HUES6 (cell line): ENCODE data around the gene TRMT11.
"Not testable (repeated sequence)": the region's sequence is repeated elsewhere in the genome, so short reads cannot be mapped to it uniquely, and the experiment has no call there.

Source experiments
- H3K27ac ChIP-seq: 2 replicates; pipeline ENCODE4 v1.7.0; 2013; ENCODE audit warnings: low read depth, mild to moderate bottlenecking, low read length, inconsistent platforms
- H3K27me3 ChIP-seq: 2 replicates; pipeline ENCODE4 v1.6.1; 2013; ENCODE audit warnings: low read length; ENCODE audit not compliant: control insufficient read depth, insufficient read depth
- H3K36me3 ChIP-seq: 2 replicates; pipeline ENCODE4 v1.6.1; 2013; ENCODE audit warnings: low read length; ENCODE audit not compliant: control insufficient read depth, insufficient read depth
- H3K4me1 ChIP-seq: 2 replicates; pipeline ENCODE4 v1.6.1; 2013; ENCODE audit warnings: low read length; ENCODE audit not compliant: control insufficient read depth, insufficient read depth
- H3K4me3 ChIP-seq: 2 replicates; pipeline ENCODE4 v1.5.1; 2013; ENCODE audit warnings: low read depth, low read length
- H3K9ac ChIP-seq: one replicate; pipeline ENCODE4 v1.6.1; 2013; ENCODE audit warnings: mild to moderate bottlenecking, low read length
- H3K9me3 ChIP-seq: 2 replicates; pipeline ENCODE4 v1.6.1; 2013; ENCODE audit warnings: low read depth, low read length; ENCODE audit not compliant: control insufficient read depth, insufficient read depth

TRMT11 gene

GRCh38 chr6:125947615-125948014, 38.7 kb upstream of the TRMT11 start:
- no peaks in the 10 kb centered on the region for H3K9me3 ChIP-seq
- no peaks in the 10 kb centered on the region for H3K27me3 ChIP-seq
- H3K36me3 ChIP-seq = no peaks in the 10 kb centered on the region
- H3K4me3 ChIP-seq = no peak overlapping the region
- peaks cover 2% of the 10 kb centered on the region; the same call in 1 of the 2 replicates for H3K4me1 ChIP-seq
- H3K9ac ChIP-seq = no peak overlapping the region
- no peak overlapping the region for H3K27ac ChIP-seq

GRCh38 chr6:125948455-125948854, 37.9 kb upstream of the TRMT11 start:
- Histone ChIP-seq H3K4me1 (peaks cover 2% of the 10 kb centered on the region; the same call in 1 of the 2 replicates), H3K27me3 (no peaks in the 10 kb centered on the region), H3K9me3 (no peaks in the 10 kb centered on the region), H3K27ac (no peak overlapping the region), H3K36me3 (no peaks in the 10 kb centered on the region), H3K4me3 (no peak overlapping the region), H3K9ac (no peak overlapping the region)

GRCh38 chr6:125949069-125949468, 37.3 kb upstream of the TRMT11 start:
- H3K36me3 ChIP-seq = no peaks in the 10 kb centered on the region
- H3K9ac ChIP-seq = no peak overlapping the region
- H3K27me3 ChIP-seq = no peaks in the 10 kb centered on the region
- H3K27ac ChIP-seq = no peak overlapping the region
- H3K9me3 ChIP-seq = no peaks in the 10 kb centered on the region
- H3K4me1 ChIP-seq = peaks cover 2% of the 10 kb centered on the region; the same call in 1 of the 2 replicates
- no peak overlapping the region for H3K4me3 ChIP-seq

- Histone ChIP-seq H3K36me3 (no peaks in the 10 kb centered on the region), H3K9ac (no peak overlapping the region), H3K4me3 (no peak overlapping the region), H3K4me1 (peaks cover 2% of the 10 kb centered on the region; the same call in 1 of the 2 replicates), H3K9me3 (no peaks in the 10 kb centered on the region), H3K27ac (no peak overlapping the region), H3K27me3 (no peaks in the 10 kb centered on the region)
Measured at GRCh38 chr6:125950293-125950692, 36.0 kb upstream of the TRMT11 start.

- not testable (repeated sequence) for H3K36me3 ChIP-seq, H3K9me3 ChIP-seq, H3K4me1 ChIP-seq, H3K9ac ChIP-seq, H3K27me3 ChIP-seq, H3K4me3 ChIP-seq, H3K27ac ChIP-seq
Measured at GRCh38 chr6:125950716-125951115, 35.6 kb upstream of the TRMT11 start.

- peaks cover 2% of the 10 kb centered on the region; the same call in 1 of the 2 replicates for H3K4me1 ChIP-seq
- H3K4me3 ChIP-seq = no peak overlapping the region
- H3K27ac ChIP-seq = no peak overlapping the region
- H3K9ac ChIP-seq = no peak overlapping the region
- no peaks in the 10 kb centered on the region for H3K27me3 ChIP-seq
- H3K36me3 ChIP-seq = no peaks in the 10 kb centered on the region
- no peaks in the 10 kb centered on the region for H3K9me3 ChIP-seq
Measured at GRCh38 chr6:125951323-125951722, 35.0 kb upstream of the TRMT11 start.

- Histone ChIP-seq H3K27me3 (no peaks in the 10 kb centered on the region), H3K4me3 (peak overlapping the region; percentile 11; the same call in 1 of the 2 replicates), H3K9me3 (no peaks in the 10 kb centered on the region), H3K27ac (no peak overlapping the region), H3K4me1 (peaks cover 5% of the 10 kb centered on the region; the same call in 1 of the 2 replicates), H3K36me3 (no peaks in the 10 kb centered on the region), H3K9ac (no peak overlapping the region)
Measured at GRCh38 chr6:125952764-125953501, 33.4 kb upstream of the TRMT11 start.

GRCh38 chr6:125953502-125953875, 32.9 kb upstream of the TRMT11 start:
- Histone ChIP-seq H3K27ac (no peak overlapping the region), H3K27me3 (no peaks in the 10 kb centered on the region), H3K36me3 (no peaks in the 10 kb centered on the region), H3K4me1 (peaks cover 9% of the 10 kb centered on the region; the same call in 1 of the 2 replicates), H3K9me3 (no peaks in the 10 kb centered on the region), H3K4me3 (peak overlapping the region; percentile 11; the same call in 1 of the 2 replicates), H3K9ac (no peak overlapping the region)

- no peaks in the 10 kb centered on the region for H3K9me3 ChIP-seq
- H3K9ac ChIP-seq = no peak overlapping the region
- H3K27ac ChIP-seq = no peak overlapping the region
- peaks cover 8% of the 10 kb centered on the region; the same call in 1 of the 2 replicates for H3K4me1 ChIP-seq
- no peaks in the 10 kb centered on the region for H3K36me3 ChIP-seq
- H3K4me3 ChIP-seq = no peak overlapping the region
- no peaks in the 10 kb centered on the region for H3K27me3 ChIP-seq
Measured at GRCh38 chr6:125954735-125955339, 31.5 kb upstream of the TRMT11 start.

GRCh38 chr6:125955973-125956372, 30.4 kb upstream of the TRMT11 start:
- peaks cover 7% of the 10 kb centered on the region; the same call in 1 of the 2 replicates for H3K4me1 ChIP-seq
- H3K27me3 ChIP-seq = no peaks in the 10 kb centered on the region
- no peaks in the 10 kb centered on the region for H3K9me3 ChIP-seq
- H3K27ac ChIP-seq = no peak overlapping the region
- peak overlapping the region; percentile 82 for H3K4me3 ChIP-seq
- no peak overlapping the region for H3K9ac ChIP-seq
- H3K36me3 ChIP-seq = no peaks in the 10 kb centered on the region
